ENCODE data around the gene HIRA.

DNA sequence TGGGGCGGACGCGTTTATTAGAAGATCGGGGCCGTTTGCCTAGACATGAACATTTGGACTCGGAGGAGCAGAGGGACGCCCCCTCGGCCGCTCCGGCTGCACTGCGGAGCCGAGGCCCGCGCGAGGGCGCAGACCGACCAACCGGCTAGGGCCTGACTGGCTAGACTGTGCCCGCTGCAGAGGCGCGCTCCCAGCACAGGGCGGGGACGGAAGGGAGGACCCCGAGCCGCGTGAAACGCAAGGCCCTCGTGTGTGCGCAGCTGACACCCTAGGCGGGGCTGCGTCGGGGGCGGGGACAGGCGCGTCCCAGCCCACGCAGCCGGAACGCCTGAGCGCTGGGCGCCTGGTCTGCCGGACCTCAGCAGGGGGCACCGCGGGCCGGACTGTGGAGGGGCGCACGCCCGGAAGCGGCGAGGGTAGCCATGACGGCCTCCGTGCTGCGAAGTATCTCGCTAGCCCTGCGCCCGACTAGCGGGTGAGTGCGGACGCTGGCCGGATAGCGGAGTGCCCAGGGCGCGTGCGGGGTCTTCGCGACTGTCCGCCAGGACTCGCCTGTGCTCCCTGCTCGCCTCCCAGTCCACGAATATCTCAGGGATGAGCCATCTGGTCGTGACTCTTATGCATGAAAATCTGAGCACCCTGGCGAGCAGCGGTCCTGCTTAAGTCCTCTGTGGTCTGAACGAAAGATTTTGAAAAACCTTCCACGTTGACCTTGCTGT lies 759 bp upstream of the HIRA start, which contains the start of gene MRPL40:
- TF ChIP-seq POLR2A (IDR thresholded peaks at IDR 0.05; ENCODE audit: low read depth, low read length): peak; percentile 95
- TF ChIP-seq TAF1 (IDR thresholded peaks at IDR 0.05; ENCODE audit: borderline replicate concordance, low read depth, low read length): peak; percentile 82
